HL-60 (cell line): Measurements from ENCODE around the gene FAM180B.

ENCODE experiments used
- CTCF ChIP-seq: IDR thresholded peaks from one replicate; pipeline ENCODE4 v1.5.1; 2011; ENCODE audit warnings: low read length, control low read depth, inconsistent platforms; ENCODE audit not compliant: insufficient read depth
- GABPA ChIP-seq: IDR thresholded peaks from 2 replicates; pipeline ENCODE4 v1.6.1; 2012; ENCODE audit warnings: low read depth
- POLR2AphosphoS5 ChIP-seq: IDR thresholded peaks from 2 replicates; pipeline ENCODE4 v1.6.1; 2012; ENCODE audit warnings: low read depth
- REST ChIP-seq: IDR thresholded peaks from 2 replicates; pipeline ENCODE4 v1.6.1; 2012; ENCODE audit warnings: low read depth; ENCODE audit not compliant: insufficient replicate concordance

GRCh38 chr11:47550288-47551047 lies 36.0 kb upstream of the FAM180B start:
- no peak for TF ChIP-seq CTCF
- no peak for TF ChIP-seq POLR2AphosphoS5
- TF ChIP-seq REST, result no peak
- no peak for TF ChIP-seq GABPA
